Smooth muscle cell (in vitro differentiated cells): ENCODE measurements around the gene ANGPTL8. TPM values are rescaled to one million over a fixed set of nuclear protein-coding genes. Genes with fewer than 3 reads are reported as not detected.

Source experiments
- DNase-seq: peaks from one replicate; lab custom pipeline; 2025; ENCODE audit not compliant: unreplicated experiment; lab: John Stamatoyannopoulos, UW
- H2AFZ ChIP-seq: fragments of 200-600 bp; sonication (generic); 2 replicates; pipeline ENCODE4 v1.6.0; 2016; ENCODE audit warnings: antibody characterized with exemption, low read depth, mild to moderate bottlenecking
- H3F3A ChIP-seq: fragments of 200-600 bp; sonication (generic); 2 replicates; pipeline ENCODE4 v1.6.0; 2017; ENCODE audit warnings: antibody characterized with exemption, low read depth
- H3K27ac ChIP-seq: fragments of 200-600 bp; sonication (generic); 2 replicates; pipeline ENCODE4 v1.5.1; 2016; ENCODE audit warnings: low read depth, mild to moderate bottlenecking
- H3K27me3 ChIP-seq: fragments of 200-600 bp; sonication (generic); 2 replicates; pipeline ENCODE4 v1.6.1; 2016; ENCODE audit warnings: low read depth, mild to moderate bottlenecking
- H3K36me3 ChIP-seq: fragments of 200-600 bp; sonication (generic); 2 replicates; pipeline ENCODE4 v1.5.1; 2016; ENCODE audit warnings: low read depth
- H3K4me1 ChIP-seq: fragments of 200-600 bp; sonication (generic); 2 replicates; pipeline ENCODE4 v1.5.1; 2016; ENCODE audit warnings: low read depth
- H3K4me2 ChIP-seq: fragments of 200-600 bp; sonication (generic); 2 replicates; pipeline ENCODE4 v1.6.0; 2016; ENCODE audit warnings: mild to moderate bottlenecking
- H3K4me3 ChIP-seq: fragments of 200-600 bp; sonication (generic); 2 replicates; pipeline ENCODE4 v1.5.1; 2016; ENCODE audit warnings: mild to moderate bottlenecking
- H3K79me2 ChIP-seq: fragments of 200-600 bp; sonication (generic); 2 replicates; pipeline ENCODE4 v1.6.0; 2016; ENCODE audit warnings: low read depth, mild to moderate bottlenecking
- H3K9ac ChIP-seq: fragments of 200-600 bp; sonication (generic); 2 replicates; pipeline ENCODE4 v1.6.0; 2016; ENCODE audit warnings: low read depth
- H3K9me3 ChIP-seq: fragments of 200-600 bp; sonication (generic); replicated peaks from 2 replicates; pipeline ENCODE4 v1.5.1; 2016; ENCODE audit warnings: low read depth
- H4K20me1 ChIP-seq: fragments of 200-600 bp; sonication (generic); 2 replicates; pipeline ENCODE4 v1.6.0; 2016; ENCODE audit warnings: low read depth
- WGBS: methylation state at CpG from one replicate; pipeline ENCODE4 v1.1.7; 2016; ENCODE audit warnings: low lambda C conversion rate; 5-methylcytosine and 5-hydroxymethylcytosine counted together
- polyA plus RNA-seq: library from polyadenylated mRNA; unstranded; fragments of >200 nt; fragmentation: Nextera tagmentation; extraction: Ambion mirVana; gene quantifications from 2 replicates; pipeline ENCODE4 v1.2.1, GENCODE V29; 2016
- total RNA-seq: library from RNA; depleted of rRNA; stranded (reverse); fragments of >200 nt; gene quantifications from 2 replicates; pipeline ENCODE4 v1.2.3, GENCODE V29; 2014
- TF ChIP-seq, protein P1 (sequence below): fragments of 200-600 bp; sonication (generic); IDR thresholded peaks from 2 replicates; pipeline ENCODE4 v1.5.1; 2017; ENCODE audit warnings: borderline replicate concordance, mild to moderate bottlenecking, antibody characterized with exemption; ENCODE audit not compliant: insufficient read depth, poor library complexity, severe bottlenecking

ANGPTL8 gene
- total and polyA plus RNA-seq, 2 experiments from 2014 or later, result 0.54 to 0.80 TPM

DNA sequence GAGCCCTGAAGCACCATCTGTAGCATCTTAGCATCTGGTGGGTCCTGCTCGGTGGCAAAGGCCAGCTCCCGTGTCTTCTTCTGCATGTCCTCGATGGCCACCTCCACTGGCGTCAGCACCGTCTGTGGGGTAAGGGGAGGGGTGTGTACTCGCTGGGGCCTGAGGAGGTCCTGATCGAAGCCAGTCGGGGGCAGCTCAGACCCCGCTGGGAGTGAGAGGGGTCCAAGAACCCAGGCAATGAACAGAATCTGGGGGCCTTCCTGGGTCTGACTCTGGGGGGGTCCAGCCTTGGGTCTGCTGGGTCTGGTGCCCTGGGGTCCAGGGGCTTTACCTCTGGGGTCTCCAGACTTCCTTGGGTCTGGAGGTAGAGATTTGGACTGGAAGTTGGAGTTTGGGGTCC is 38.5 kb upstream of the ANGPTL8 start:
- Histone ChIP-seq H3K79me2 (peaks cover 13% of the 10 kb centered on the region), H3K4me3 (no peak overlapping the region), H3K27me3 (no peaks in the 10 kb centered on the region), H3F3A (peaks cover 4% of the 10 kb centered on the region), H3K9ac (no peak overlapping the region), H3K9me3 (no peaks in the 10 kb centered on the region), H3K4me2 (no peak overlapping the region), H4K20me1 (peaks cover 6% of the 10 kb centered on the region), H3K27ac (no peak overlapping the region), H3K36me3 (no peaks in the 10 kb centered on the region), H2AFZ (no peak overlapping the region), H3K4me1 (no peaks in the 10 kb centered on the region)
- TF ChIP-seq, protein P1, sequence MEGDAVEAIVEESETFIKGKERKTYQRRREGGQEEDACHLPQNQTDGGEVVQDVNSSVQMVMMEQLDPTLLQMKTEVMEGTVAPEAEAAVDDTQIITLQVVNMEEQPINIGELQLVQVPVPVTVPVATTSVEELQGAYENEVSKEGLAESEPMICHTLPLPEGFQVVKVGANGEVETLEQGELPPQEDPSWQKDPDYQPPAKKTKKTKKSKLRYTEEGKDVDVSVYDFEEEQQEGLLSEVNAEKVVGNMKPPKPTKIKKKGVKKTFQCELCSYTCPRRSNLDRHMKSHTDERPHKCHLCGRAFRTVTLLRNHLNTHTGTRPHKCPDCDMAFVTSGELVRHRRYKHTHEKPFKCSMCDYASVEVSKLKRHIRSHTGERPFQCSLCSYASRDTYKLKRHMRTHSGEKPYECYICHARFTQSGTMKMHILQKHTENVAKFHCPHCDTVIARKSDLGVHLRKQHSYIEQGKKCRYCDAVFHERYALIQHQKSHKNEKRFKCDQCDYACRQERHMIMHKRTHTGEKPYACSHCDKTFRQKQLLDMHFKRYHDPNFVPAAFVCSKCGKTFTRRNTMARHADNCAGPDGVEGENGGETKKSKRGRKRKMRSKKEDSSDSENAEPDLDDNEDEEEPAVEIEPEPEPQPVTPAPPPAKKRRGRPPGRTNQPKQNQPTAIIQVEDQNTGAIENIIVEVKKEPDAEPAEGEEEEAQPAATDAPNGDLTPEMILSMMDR, result no peak
- no peak for DNase-seq
- WGBS, result 95% methylated on average over 9 of the region's 9 CpGs

DNA sequence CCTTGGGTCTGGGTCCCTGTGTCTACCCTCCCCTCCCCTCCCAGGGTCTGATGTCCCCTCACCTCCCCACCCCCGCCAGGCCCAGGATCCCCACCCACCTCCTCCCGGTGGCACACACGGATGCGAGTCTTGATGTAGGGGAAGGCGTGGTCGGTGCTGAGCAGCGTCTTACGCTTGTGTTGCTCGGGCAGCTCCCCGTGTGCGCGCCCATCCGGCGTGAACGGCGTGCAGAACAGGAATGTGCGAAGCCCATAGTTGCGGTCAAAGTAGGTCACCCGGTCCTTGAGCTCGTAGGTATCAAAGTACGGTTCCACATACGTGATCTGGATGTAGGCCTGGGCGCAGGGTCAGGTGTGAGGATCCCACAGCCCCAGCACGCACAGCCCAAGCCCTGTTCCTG is 37.6 kb upstream of the ANGPTL8 start:
- Histone ChIP-seq H3K36me3 (no peaks in the 10 kb centered on the region), H3K27me3 (no peaks in the 10 kb centered on the region), H3K27ac (no peak overlapping the region), H3K4me2 (no peak overlapping the region), H3K4me1 (no peaks in the 10 kb centered on the region), H4K20me1 (no peaks in the 10 kb centered on the region), H3K9ac (no peak overlapping the region), H3K9me3 (no peaks in the 10 kb centered on the region), H3F3A (peaks cover 4% of the 10 kb centered on the region), H3K79me2 (peaks cover 5% of the 10 kb centered on the region), H3K4me3 (no peak overlapping the region), H2AFZ (no peak overlapping the region)
- TF ChIP-seq, protein P1, result no peak
- 97% methylated on average over 21 of the region's 24 CpGs for WGBS
- DNase-seq, result no peak

GRCh38 chr19:11202488-11203193 is 36.8 kb upstream of the ANGPTL8 start:
- TF ChIP-seq, protein P1, result no peak
- Histone ChIP-seq H3K4me3 (no peak overlapping the region), H3K9me3 (no peaks in the 10 kb centered on the region), H2AFZ (no peak overlapping the region), H3F3A (peaks cover 4% of the 10 kb centered on the region), H3K27ac (no peak overlapping the region), H3K36me3 (no peaks in the 10 kb centered on the region), H3K9ac (no peak overlapping the region), H3K79me2 (no peaks in the 10 kb centered on the region), H3K4me2 (no peak overlapping the region), H3K27me3 (no peaks in the 10 kb centered on the region), H4K20me1 (no peaks in the 10 kb centered on the region), H3K4me1 (no peaks in the 10 kb centered on the region)
- no peak for DNase-seq
- WGBS, result 95% methylated on average over 20 of the region's 20 CpGs
